CD4-positive, alpha-beta T cell treated with Interleukin-4 for 4 hours (primary cell): ENCODE results near the gene CACNA1B.

Source experiments
- DNase-seq: peaks from one replicate; pipeline ENCODE4 v3.0.0-alpha.2; 2020

CACNA1B gene

DNA sequence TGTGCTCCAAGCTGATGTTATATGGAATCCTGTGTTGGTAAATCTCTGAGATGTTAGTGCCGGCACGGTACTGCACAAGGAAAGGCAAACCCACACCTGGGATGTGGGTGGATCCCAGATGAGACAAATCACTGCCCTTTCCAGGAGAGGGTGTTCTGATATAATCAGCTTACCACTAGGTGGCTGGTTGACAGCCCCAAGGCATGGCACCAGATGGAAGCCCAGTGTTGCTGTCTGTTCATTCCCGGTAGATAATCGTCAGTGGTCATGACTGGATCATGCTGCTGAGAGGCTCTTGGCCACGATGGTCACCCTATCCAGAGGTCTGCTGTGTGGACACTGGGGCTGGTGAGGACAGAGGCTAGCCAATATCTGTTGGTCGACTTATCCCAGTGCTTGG is 184.0 kb downstream of the CACNA1B start:
- no peak for DNase-seq

DNA sequence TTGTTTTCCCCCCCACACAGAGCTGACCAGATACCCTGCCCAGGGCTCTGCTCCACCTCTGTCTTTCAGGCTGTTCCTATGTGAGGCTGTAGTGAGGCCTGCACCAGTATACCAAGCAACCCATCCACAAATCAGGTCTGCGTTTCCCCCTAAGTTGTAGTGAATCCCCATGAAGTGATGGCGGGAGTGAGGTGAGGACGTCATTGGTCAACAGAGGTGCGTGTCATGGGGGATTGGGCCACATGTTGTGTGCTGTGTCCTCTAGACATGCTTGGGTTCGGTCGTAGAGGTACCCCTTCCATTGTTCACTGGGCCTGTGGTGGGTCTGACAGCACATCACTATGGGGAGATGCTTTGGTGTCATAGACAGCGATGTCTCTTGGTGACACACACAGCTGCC is 184.6 kb downstream of the CACNA1B start:
- DNase-seq: no peak

DNA sequence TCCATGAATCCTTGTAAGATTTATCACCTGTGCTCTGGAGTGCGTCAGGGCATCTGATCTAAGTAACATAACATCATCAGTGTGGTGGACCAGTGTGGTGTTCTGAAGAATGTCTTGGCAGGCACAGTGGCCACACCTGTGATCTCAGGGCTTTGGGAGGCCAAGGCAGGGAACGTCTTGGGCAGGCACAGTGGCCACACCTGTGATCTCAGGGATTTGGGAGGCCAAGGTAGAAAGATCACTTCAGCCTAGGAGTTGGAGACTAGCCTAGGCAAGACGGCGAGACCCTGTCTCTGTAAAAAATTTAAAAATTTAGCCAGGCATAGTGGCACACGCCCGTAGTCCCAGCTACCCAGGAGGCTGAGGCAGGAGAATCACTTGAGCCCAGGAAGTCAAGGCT is 185.5 kb downstream of the CACNA1B start:
- no peak for DNase-seq

DNA sequence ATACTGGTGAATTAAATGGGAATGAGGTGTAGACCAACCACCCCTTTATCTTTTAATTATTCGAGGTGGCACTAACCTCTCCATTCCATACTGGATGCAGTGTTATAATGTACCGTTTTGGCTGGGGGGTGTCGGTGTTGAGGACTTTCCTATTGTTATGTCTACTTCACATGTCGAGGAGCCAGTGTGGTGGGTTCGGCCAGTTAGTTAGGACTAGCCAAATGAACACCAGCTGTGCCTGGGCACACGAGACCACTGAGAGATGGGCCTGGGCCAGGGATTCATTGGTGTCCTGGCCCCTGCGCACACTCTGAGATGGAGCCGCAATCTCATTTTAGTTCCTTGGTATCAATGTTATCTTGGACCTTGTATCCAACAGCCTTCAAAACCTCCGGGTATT is 186.2 kb downstream of the CACNA1B start:
- no peak for DNase-seq

DNA sequence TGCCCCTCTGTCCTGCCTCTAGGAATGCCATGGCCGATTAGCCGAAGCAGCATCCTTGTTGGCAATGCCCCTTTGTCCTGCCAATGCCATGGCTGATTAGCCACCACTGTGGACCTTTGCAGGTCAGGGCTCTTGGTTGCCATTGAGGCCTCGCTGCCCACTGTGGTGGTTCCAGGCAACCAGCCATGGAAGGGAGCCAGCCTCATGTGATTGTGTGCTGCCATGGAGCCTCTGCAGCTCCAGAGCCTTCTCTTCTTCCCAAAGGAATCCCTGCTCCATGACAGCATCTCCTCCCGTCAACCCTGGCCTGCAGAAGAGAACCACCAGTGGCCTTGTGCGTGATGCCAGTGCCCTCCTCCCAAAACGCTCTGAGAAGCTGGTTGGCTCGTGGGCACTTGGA is 187.0 kb downstream of the CACNA1B start:
- DNase-seq: no peak

DNA sequence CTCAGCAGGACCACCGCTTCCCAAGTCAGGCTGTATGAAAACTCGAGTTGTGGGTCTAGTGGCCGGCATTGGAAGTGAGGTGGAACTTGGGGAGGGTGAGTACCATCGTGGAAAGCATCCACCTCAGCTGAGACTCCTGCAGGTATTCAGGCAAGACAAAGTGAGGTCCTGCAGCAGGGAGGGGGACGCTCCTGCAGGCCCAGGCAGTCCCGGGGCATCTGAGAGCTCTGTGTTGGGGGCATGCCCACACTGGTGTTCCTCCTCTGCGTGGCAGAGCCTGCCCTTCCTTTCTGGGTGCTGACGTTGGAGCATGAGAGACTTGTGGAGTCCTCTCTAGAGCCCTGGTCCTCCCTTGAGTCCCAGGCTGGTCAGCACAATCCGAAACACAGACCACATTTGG is 187.7 kb downstream of the CACNA1B start:
- no peak for DNase-seq

DNA sequence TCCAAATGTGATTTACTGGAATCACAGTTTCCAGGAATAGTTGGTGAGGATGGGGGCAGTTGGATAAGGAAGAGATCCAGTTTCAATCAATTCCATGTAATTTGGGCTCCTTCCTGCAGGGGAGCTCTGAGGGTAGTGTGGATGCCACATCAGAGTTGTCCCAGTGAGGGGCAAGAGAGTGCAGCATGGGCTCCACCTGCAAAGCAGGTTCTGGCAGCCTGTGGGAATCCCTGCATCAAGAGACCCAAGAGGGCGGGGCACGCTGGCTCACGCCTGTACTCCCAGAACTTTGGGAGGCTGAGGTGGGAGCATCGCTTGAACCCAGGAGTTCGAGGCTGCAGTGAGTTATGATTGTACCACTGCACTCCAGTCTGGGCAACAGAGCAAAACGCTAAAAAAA is 188.5 kb downstream of the CACNA1B start:
- no peak for DNase-seq

DNA sequence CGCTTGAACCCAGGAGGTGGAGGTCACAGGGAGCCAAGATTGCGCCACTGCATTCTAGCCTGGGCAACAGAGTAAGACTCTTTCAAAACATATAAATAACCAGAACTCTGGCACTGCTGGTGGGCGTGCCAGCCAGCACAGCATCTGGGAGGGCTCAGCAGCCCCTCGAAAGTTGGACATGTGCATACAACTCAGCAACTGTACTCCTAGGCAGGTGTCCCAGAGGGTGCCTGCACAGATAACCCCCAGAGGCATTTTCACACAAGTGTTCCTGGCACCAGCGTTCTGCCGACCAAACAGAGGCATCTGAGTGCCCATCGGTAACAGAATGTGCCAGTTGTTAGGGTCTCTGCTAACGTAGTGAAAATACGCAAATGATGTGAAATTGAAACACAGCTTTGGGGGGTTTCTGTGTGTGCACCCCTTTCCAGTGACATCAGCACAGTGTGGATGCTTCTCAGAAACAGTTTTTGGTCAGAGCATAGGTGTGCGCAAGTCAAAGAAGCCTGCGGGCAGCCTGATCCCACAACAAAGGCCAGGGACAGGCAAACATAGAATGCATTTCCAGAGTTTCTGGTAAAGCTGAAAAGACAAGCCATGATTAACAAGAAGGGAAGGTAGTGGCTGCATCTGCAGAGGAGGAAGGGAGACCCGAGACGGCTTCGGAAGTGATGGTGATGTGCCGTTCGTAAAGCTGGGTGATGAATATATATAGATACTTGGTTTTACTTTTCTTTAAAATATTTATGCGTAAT is 190.2 kb downstream of the CACNA1B start:
- no peak for DNase-seq

DNA sequence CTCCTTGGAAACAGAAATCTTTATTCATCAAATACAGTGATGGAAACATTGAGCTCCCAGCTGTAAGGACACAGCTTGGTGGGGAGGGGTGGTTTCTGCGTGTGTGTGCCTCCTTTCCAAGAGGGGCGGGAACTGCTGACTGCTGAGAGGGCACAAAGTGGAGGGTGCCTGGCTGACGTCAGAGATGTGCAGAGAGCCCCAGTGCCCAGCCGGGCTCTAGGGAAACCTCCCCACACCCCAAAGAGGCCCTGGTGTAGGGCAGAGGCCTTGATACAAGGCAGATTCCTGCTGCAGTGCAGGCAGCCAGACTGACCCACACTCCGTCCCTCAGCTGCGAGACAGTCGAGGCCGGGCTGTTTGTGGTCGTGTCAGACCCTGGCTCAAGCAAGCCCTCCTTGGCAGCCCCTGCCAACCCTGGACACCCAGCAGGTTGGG is 191.0 kb downstream of the CACNA1B start:
- DNase-seq: no peak

DNA sequence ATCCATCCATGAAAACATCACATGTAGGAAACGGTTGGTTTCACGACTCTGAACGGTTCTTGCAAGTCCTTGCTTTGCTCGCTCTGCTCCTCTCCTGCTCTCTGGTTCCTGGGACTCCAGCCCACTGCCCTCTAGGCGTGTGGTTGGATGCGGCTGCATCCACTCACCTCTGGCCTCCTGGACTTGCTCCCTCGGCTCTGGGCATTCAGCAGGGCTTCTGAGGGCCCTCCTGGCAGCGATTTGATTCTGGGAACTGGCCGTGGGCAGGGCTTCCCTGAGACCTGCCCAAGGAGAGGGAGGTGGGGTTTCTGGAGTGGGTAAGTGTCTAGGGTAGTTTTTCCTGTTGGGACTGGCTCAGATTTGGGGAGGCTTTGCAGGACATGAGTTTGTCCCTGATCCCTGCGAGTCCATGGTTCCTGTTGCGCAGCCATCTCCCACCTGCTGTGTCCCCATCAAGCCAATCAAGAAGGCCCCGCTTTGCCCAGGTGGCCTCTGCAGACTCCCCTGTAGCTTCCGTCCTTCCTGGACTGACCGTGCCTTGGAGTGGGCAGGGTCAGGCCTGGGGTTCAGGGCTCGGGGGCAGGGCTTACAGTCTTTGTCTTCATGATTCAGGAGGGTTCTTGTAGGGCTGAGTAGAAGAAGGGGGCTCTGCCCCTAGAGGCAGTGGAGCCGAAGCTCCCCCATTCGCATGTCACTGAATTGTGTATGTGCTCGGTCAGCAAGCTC is 192.3 kb downstream of the CACNA1B start:
- DNase-seq: no peak

DNA sequence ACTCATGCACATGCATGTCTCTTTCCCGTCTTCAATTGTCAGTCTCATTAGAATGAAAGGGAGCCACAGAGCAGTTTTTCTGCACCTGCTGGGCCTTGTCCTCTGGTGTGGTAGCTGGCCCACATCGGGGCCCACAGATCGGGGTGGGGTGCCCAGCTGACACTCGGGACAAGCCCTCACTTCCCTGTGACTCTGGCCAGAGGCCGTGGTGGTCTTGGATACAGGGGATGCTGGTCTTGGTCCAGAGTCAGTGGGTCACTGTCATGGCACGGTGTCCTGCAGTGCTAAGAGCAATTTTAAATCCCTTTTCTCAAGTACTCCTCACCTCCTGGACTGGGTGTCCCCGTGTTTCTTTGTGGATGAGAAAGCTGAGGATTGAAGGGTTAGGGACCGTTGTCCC is 193.2 kb downstream of the CACNA1B start:
- DNase-seq: no peak

DNA sequence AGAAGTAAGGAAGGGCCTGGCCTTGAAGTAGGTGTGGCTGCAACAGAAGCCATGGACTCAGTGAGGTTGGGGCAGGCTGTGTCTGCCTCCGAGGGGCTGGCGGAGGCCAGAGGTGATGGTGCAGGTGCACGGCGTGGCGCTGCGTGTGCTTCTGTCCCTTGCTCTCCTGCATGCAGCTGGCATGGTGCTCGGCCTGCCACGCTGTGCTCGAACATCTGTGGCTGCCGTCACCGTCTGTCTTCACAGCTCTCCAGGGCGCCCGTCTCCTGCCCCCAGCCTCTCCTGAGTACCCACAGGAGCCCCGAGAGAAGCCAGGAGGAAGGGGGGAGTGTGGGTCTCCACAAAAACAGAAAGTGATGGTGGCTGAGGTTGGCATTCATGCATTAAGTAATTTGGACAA is 193.7 kb downstream of the CACNA1B start:
- DNase-seq: no peak

DNA sequence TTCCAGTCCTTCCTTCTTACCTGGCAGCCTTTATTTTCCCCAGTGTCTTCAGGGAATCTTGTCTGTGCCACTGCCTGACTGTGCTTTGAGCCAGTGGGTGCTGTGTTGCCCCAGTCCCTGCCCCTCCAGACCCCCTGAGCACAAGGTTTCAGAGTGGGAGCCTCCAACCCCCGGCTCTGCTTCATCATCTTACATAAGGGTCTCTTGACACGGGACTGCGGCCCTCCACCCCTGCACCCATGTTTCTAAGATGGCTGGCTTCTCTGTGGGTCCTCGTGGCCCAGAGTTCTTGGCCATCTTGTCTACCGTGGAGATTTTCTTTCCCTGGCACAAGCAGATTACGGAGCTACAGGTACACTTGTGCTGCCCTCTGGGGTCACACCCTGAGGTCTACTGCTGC is 194.1 kb downstream of the CACNA1B start:
- DNase-seq: no peak

DNA sequence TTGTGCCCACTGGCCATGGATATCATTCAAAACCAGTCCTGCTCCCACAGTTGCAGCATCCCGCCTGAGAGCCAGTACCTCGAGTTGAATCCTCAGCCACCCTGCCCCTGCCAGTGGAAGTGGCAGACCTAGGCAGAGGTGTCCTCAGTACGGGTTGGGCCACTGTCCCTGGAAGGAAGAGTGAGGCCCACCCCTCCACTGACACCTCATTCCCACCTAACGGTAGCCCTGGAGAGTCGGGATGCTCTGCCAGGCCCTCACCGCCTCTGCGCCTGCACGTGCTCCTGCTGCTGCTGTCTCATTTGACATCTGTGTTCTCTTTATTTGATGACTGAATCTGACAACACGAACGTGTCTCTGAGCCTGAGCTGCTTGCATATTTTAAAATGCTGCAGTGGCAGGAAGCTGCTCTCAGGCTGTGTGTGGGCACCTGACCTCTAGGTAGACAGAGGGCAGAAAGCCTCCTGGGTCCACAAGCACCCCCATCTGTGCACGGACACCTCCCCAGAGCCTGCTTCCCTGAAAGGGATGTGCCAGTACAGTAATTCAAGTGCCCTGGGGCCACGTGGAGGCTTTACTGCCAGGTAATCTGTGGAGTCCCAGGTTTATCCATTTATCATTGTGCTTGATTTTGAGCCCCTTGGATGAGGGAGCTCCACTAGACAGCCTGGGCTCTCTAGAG is 194.7 kb downstream of the CACNA1B start:
- DNase-seq: no peak

DNA sequence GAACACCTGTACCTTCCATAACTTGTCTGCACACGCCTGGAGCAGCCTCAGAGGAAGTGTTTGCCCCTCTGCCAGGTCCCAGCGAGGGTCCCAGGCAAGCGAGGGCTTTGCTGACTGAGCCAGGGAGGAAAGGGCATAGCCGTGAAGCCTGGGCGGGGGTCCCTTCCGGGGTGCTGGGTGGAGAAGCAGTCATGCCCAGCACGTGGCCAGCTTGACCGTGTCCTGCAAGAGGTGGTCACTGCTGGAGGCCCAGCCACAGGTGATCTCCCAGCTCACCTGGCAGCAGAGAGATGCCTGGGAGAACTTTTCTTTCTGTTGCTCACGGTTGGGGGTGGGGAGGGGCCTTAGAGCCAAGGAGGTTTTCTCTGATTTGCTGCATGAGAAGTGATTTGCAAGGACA is 195.3 kb downstream of the CACNA1B start:
- no peak for DNase-seq

DNA sequence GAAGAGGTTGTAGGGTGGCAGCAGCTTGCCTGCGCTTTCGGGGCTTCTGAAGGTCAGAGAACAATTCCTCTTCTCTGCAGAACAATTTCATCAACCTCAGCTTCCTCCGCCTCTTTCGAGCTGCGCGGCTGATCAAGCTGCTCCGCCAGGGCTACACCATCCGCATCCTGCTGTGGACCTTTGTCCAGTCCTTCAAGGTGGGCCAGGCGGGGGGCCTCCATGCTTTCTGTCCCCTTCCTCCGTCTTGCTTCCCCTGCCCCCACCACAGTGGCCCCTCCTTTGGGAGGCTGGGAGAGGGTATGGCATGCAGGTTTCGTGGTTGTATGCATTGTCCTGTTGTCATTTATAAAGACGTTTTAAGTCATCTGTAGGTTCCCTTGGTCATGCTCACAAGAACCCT is 195.8 kb downstream of the CACNA1B start:
- DNase-seq: no peak

DNA sequence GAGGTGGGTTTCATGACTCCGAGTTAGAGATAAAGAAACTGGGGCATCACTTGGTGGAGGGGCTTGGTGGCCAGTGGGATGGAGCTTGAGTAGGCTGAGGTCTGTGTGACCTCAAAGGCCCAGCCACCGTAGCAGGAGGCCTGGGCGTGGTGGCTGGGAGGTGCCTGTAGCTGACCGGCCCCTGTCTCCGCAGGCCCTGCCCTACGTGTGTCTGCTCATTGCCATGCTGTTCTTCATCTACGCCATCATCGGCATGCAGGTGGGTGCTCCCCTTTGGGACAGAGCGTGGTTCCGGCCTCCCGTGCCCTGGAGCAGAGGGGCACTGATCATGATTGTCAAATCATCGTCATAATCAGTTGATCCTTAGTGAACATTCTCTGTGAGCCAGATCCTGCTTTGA is 196.2 kb downstream of the CACNA1B start:
- no peak for DNase-seq

DNA sequence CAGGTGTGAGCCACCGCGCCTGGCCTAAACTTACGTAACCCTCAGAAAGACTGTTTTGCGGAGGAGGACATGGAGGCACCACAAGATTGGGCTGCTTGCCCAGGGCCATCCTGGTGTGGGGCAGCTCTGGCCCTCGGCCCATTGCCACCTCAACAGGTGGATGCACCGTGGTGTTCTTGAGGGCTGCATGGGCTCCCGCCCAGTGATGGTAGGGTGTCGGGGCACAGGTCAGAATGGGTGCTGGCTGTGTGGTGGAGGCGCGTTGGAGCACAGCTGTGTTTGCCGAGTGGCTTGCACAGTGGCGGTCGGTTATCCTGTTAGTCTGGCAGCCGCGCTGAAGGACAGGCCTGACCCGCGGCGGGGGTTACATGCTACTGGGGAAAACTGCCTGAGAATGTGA is 196.9 kb downstream of the CACNA1B start:
- DNase-seq: no peak

DNA sequence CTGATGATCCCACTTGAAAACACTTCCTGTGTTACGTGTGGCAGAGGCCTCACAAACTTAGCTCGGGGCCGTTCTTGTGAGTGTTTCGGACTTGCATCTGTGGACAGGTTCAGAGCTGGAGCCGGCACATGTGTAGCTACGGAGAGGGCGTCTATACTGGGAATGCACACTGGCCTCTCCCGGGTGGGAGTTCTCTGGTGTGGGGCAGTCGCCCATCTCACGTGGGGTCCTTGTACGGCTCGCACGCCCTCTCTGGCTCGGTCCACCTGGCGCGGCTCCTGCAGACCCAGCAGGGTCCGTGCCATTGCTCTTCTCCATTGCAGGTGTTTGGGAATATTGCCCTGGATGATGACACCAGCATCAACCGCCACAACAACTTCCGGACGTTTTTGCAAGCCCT is 197.9 kb downstream of the CACNA1B start:
- no peak for DNase-seq

DNA sequence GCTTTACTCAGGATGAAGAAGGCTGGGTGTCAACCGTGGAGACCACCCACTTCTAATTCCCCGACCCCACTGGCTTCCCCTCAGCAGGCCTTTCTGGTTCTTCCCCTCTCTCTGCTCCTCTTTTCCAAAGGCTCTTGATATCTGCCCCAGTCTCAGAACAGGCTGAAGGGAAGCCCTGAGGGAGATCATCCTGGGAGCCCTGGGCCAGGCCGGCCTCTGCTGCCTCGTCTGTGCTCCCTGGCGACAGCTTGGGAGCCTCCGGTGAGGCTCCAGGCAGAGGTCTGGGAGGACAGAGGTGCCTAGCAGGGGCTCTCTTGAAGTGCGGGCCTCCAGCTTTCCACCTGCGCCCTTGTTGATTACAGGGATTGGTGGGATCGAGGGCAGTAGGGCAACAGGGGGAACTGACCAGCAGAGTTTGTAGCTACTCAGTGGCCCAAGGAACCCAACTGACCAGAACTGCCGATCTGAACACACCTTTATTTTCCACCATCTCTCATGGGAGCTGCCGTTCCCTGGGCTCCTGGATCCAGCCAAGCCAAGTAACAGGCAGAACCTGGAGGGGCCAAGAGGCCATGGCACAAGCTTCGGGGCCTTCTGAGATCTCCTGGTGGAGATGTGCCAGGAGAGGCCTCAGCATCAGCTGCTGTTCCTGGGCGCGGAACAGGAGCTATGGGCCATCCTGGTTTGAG is 198.5 kb downstream of the CACNA1B start:
- DNase-seq: no peak

DNA sequence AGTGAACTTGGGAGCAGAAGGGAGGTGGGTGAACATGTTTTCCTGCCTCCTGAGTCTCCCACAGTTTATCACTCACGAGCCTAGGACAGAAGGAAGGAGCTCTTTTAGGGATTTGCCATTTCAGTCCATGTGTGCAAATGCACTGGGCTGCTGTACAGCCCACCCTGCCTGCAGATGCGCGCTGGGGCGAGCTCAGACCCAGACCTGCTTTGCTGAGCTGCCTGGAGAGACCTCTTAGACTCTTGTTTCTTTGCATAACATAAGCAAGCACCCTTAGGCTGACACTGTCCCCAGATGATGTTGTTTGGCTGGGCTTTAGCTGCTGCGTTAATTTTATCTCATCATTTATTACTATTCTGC is 199.0 kb downstream of the CACNA1B start:
- no peak for DNase-seq

DNA sequence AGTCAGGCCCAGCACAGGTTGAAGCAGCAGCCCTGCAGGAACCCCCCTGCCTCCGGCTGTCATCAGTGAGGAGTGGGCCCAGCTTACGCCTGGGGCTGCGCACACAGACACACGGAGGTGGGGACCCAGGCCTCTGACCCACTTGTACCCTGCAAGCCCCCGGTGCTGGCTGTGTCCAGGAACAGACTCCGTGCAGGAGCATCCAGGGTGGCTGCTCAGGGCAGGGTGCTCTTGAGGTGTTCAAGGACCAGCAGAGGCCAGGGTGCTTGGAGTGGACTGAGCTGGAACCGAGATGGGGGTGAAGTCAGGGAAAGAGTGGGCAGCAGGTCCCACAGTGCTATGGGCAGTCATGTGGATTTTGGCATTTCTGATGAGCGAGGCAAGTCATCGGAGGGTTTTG is 199.5 kb downstream of the CACNA1B start:
- DNase-seq: no peak

DNA sequence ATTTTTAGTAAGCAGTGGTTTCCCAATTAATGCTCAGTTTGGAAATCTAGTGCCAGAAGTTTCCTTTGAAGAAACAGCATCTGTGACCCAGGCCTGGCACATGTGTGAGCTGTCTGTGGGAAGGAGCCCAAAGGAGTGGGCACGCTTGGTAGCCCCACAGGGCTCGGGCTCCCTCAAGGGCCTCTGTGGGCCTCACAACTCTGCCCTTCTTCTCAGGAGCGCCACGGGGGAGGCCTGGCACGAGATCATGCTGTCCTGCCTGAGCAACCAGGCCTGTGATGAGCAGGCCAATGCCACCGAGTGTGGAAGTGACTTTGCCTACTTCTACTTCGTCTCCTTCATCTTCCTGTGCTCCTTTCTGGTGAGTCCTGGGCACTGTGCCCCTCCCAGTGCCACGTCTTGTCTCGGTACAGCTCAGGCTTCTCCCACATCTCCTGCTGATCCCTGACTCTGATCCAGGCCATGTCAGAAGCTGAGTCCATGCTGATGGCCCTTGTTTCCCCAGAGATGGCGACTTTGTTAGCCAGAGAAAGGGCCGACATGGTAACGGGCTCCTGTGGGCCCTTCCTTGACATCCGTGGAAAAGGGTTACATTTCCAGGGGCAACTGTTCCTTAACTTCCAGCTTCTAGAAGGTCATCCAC is 200.4 kb downstream of the CACNA1B start:
- DNase-seq: no peak
